EL (cell line): ENCODE measurements around the gene PRSS56.
A peak's percentile ranks its signal among the peaks of the same experiment; 100 is the strongest.
"Not testable (repeated sequence)": the region's sequence is repeated elsewhere in the genome, so short reads cannot be mapped to it uniquely, and the experiment has no call there.

Experiments
- DNase-seq: peaks from one replicate; pipeline ENCODE4 v3.0.0-alpha.2; 2016

PRSS56 gene

DNA sequence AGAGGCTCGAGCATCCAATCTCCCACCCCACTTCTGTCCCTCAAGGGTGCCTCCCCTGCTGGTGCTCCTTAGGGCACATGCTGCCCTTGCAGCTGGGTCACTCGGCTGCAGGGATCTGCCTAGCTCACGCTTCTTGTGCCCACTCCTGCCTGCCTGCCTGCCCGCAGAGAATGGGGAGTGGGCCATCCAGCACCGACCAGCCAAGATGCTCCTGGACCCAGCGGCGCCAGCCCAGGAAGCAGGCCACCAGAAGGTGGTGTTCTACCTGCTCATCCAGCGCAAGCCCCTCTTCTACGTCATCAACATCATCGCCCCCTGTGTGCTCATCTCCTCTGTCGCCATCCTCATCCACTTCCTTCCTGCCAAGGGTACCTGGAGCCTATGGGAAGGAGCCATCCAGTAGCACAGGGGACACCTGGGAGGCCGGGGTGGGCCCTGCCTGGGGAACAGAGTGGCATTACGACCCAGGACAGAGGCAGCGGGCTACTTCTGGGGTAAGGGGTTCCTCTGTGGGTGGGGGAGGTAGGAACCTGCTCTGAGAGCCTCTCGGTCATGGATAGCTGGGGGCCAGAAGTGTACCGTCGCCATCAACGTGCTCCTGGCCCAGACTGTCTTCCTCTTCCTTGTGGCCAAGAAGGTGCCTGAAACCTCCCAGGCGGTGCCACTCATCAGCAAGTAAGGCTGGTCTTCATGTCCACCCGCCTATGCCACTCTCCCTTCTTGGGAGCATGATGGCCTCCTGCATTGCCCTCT, 22.7 kb downstream of the PRSS56 start:
- DNase-seq = no peak

DNA sequence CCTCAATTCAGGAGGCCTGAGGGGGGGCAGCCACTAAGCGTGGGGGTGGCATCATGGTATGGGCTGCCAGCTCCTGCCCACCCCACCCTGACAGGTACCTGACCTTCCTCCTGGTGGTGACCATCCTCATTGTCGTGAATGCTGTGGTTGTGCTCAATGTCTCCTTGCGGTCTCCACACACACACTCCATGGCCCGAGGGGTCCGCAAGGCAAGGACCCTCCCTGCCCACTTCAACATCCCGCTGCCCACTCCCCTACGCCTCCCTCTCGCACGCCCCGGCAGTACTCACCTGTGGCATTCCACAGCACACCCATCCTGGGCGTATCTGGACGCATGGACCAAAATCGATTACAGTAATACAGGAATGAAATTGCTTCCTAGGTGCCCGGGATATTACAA, 23.3 kb downstream of the PRSS56 start:
- DNase-seq = no peak

DNA sequence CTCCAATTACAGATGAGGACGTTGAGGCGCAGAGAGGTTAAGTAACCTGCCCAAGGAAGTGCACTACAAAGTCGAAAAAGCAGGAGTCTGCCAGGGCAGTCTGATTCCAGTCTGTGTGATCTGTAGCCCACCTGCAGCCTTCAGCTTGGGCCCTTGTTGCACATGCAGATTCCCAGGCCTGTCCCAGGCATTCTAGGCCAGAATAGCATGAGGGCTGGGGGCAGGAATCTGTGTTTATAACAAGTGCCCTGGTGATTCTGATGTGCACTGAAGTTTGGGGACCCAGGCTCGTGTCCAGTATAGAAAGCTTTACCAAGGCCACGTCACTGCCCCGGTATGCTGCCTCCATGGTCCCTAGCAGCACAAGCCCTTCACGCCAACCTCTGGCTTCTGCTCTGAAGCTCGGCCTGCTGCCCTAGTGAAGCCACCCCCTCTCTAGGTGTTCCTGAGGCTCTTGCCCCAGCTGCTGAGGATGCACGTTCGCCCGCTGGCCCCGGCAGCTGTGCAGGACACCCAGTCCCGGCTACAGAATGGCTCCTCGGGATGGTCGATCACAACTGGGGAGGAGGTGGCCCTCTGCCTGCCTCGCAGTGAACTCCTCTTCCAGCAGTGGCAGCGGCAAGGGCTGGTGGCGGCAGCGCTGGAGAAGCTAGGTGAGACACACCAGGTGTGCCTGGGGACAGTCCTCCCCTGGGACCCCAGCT, 23.9 kb downstream of the PRSS56 start:
- DNase-seq = no peak

DNA sequence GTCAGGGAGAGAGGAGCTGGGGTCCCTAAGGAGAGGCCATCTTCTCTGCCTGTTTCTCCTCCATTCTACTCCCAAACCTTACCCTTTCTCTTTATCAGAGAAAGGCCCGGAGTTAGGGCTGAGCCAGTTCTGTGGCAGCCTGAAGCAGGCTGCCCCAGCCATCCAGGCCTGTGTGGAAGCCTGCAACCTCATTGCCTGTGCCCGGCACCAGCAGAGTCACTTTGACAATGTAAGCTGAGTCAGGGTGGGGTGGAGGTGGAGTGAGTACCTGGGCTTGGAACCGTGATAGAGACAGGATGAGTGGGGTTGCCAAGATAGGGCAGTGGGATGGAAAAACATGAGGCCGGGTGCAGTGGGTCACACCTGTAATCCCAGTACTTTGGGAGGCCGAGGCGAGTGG, 24.5 kb downstream of the PRSS56 start:
- DNase-seq = no peak

DNA sequence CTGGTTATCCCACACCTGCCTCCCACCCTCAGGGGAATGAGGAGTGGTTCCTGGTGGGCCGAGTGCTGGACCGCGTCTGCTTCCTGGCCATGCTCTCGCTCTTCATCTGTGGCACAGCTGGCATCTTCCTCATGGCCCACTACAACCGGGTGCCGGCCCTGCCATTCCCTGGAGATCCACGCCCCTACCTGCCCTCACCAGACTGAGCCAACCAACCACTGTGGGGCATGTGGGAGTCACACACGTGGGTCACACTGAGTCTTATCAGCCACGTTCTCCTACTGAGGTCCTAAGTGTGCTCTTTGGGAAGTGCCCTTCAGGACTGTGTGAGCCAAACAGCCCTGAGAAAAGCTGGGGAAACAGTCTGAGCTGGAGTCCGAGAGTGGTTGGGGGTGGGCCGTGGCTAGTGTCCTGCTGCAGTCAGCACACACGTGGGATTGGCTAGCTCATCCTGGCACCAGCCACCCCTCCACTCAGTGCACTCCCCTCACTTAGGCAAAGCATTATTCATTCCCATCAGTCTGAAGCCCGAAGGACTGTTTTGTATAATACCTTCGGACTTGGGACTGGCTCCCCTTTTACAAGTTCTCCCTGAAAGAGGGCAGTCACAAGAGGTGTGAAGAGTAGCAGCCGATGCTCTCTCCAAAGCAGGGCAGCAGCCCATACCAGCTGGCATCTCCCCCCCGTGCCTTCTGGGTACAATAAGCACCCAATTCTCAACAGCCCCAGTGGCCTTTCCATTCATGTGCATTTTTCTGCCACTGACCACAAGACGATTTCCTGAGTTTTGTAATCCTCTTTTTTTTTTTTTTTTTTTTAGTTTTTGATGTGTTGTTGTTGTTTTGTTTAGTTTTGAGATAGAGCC, 25.6 kb downstream of the PRSS56 start:
- DNase-seq = no peak

GRCh38 chr2:232547991-232548390, 27.8 kb downstream of the PRSS56 start:
- no peak for DNase-seq

GRCh38 chr2:232549655-232550353, 29.6 kb downstream of the PRSS56 start:
- no peak for DNase-seq

- peak; percentile 93 for DNase-seq
Measured at GRCh38 chr2:232550354-232551249, 30.4 kb downstream of the PRSS56 start, which contains the start of the genes EIF4E2 and TIGD1. Gene EIF4E2, plus strand, starts transcription at chr2:232550689. Its CDS starts 36 bp downstream, at chr2:232550725. Gene TIGD1, minus strand, starts transcription at chr2:232550557. Its CDS starts 675 bp downstream, at chr2:232549882.

DNA sequence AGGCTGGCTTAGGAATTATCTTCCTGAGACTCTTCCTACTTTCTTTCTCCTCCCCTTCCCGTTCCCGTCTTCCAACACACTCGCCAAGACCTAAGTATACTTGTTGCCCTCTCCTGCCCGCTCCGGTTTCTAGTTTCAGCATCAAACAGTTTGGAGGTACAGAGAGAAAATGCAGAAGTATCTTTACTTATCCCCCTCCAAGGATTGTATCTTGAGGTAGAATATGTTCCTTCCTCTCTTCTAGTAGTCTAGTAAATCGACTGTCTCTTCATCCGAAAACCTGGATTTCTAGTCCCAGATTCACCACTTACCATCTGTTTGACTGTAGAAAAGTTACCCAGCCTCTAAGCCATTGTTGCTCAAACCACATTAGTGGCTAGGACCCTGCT, 31.1 kb downstream of the PRSS56 start:
- no peak for DNase-seq

- no peak for DNase-seq
Measured at GRCh38 chr2:232551776-232552175, 31.6 kb downstream of the PRSS56 start.

DNA sequence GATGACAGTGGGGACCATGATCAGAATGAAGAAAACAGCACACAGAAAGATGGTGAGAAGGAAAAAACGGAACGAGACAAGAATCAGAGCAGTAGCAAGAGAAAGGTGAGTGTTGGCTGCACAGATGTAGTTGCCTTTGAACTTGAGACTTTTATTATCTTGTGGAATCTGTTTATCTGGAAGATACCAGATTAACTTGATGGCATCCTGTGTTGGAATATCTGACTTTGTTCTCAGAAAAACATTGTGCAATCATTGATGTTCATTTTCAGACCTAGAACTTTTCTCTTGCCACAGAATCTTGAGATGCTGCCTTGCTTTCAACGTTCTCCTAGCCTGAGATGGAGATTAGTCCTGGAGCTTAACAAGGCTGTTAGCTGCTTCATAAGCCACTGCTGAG, 36.2 kb downstream of the PRSS56 start:
- no peak for DNase-seq

DNA sequence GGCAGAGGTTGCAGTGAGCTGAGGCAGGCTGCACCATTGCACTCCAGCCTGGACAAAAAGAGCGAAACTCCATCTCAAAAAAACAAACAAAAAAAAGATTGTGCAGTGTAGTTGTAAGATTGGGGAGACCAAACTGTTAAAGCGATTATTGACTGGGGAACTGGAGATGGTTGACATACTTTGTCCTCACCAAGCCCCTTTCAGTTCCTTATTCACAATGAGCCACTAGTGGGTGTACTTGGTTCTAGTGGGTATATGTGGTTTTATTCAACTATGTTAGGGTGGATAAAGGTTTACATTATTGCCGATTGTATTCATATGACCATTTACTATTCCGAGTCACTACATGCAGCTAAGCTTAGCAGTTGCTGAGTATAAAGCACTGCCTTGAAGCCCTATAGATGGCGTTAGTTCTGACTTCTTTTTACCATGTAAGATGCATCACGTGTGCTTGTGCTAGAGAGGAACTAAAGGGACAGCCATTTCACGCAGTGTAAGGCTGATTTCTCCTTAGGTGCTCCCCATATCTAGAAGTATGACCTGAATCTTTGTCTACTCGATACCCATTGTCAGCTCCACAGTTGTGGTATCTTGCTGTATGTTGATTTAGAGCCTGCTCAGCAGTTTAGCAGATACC, 42.4 kb downstream of the PRSS56 start:
- DNase-seq = no peak

- DNase-seq = no peak
Measured at GRCh38 chr2:232563580-232563979, 43.4 kb downstream of the PRSS56 start.

DNA sequence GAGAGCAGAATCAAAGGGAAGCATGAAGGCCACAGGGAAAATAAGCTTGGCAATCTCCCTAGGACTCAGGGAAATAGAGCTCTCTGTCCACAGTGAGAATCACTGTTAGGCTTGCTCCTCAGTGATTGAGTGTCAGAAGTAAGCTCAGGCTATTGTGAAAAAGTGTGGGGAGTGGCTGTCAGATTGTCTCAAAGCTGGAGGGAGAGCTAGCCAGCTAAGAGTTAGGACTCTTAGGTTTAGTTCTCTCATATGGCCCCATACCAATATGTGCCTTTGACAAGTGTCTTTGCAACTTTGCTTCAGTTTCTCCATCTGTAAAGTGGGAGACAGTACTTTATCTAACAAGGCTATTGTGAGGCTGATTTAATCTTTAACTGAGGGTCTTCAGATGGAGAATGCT, 47.5 kb downstream of the PRSS56 start:
- no peak for DNase-seq

- DNase-seq = peak; percentile 87
Measured at GRCh38 chr2:232568161-232568560, 48.0 kb downstream of the PRSS56 start.

- no peak for DNase-seq
Measured at GRCh38 chr2:232569541-232569940, 49.4 kb downstream of the PRSS56 start.

DNA sequence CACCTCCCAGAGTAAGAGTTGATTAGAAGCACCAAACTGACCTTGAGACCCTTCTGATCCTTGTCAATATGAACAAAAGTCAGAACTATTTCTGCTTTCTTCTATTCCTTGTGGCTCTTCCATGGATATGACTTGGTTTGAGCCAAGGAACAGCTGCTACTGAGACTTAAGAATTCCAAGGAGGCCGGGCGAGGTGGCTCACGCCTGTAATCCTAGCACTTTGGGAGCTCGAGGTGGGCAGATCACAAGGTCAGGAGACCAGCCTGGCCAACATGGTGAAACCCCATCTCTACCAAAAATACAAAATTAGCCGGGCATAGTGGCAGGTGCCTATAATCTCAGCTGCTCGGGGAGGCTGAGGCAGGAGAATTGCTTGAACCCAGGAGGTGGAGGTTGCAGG, 50.3 kb downstream of the PRSS56 start:
- DNase-seq = not testable (repeated sequence)

- no peak for DNase-seq
Measured at GRCh38 chr2:232571026-232571474, 50.9 kb downstream of the PRSS56 start.

DNA sequence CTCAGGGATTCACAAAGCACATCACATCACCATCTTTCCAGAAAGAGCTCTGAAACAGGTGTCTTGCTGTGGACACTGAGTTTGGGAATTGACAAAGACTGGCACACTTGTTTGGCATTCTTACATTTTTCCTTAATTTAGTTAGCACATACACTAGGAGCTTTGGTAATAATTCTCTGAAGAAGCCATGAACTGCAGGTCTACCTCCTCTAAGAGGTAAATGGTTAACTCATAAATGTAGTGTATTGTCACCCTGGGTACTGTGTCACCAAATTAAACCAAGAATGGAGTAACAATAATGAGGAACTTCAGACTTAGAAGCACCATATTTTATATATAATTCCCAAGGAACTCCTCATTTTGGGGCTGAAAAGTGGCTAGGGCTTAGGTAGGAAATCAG, 52.9 kb downstream of the PRSS56 start:
- DNase-seq = no peak

DNA sequence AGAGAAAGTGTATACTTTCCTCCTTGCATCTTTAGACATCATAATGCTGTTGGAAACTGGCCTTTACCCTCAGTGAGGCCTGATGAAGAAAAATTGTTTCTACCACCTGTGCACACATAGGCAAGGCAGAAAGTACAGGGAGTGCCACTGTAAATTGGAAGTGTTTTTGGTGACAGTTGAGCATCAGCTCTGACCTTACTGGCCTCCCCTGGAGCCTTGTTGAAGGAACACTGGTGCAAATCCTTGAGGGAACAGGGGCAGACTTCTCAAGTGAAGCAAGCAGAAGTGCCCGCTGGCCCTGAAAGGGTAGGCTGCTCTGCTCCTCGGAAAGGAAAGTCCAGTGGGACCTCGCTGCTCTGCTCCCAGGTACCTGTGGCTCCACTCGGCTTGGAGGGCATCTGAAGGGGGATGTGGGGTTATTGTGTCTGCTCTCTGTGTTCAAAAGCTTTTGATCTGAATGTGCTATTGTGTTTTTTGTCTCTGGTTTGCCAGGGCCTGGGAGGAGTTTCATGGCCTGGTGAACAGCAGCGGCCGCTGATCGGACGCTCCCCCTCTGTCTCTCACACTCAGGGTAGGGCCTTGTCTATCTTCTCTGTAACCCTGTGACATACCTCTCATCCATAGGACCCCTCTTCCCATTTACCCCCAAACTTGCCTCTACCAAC, 53.7 kb downstream of the PRSS56 start:
- no peak for DNase-seq
